ENCODE data around the gene PUM1. TPM values are rescaled to one million over a fixed set of nuclear protein-coding genes. Genes with fewer than 3 reads are reported as not detected.
"Not testable (repeated sequence)": the region's sequence is repeated elsewhere in the genome, so short reads cannot be mapped to it uniquely, and the experiment has no call there.

PUM1 gene
- total RNA-seq, 4 donors from 2014 or later, result 61.6 to 109 (median 76.9) TPM

DNA sequence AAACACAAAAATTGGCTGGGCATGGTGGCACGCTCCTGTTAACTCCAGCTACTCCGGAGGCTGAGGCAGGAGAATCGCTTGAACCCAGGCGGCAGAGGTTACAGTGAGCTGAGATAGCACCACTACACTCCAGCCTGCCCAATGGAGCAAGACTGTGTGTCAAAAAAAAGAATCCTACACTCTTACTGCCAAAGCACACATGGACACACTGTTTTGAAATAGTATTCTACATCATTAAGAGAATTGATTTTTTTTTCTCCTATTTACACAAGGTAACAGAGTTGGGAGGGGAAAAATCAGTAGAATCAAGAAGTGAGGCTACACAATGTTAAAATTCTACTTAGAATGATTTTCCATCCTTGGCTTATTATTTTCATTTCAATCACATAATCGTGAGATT lies 114.8 kb downstream of the PUM1 start:
- Histone ChIP-seq H3K36me3 (peaks cover 0 to 82% (median 0%) of the 10 kb centered on the region in 3 donors), H3K27me3 (no peaks in the 10 kb centered on the region), H3K9me3 (no peaks in the 10 kb centered on the region), H3K4me1 (no peaks in the 10 kb centered on the region), H3K27ac (no peak overlapping the region), H3K4me3 (no peak overlapping the region)
- no peak for TF ChIP-seq POLR2A (IDR thresholded peaks at IDR 0.05)
- TF ChIP-seq, protein P1, sequence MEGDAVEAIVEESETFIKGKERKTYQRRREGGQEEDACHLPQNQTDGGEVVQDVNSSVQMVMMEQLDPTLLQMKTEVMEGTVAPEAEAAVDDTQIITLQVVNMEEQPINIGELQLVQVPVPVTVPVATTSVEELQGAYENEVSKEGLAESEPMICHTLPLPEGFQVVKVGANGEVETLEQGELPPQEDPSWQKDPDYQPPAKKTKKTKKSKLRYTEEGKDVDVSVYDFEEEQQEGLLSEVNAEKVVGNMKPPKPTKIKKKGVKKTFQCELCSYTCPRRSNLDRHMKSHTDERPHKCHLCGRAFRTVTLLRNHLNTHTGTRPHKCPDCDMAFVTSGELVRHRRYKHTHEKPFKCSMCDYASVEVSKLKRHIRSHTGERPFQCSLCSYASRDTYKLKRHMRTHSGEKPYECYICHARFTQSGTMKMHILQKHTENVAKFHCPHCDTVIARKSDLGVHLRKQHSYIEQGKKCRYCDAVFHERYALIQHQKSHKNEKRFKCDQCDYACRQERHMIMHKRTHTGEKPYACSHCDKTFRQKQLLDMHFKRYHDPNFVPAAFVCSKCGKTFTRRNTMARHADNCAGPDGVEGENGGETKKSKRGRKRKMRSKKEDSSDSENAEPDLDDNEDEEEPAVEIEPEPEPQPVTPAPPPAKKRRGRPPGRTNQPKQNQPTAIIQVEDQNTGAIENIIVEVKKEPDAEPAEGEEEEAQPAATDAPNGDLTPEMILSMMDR (IDR thresholded peaks at IDR 0.05), result no peak
- no peak for DNase-seq

DNA sequence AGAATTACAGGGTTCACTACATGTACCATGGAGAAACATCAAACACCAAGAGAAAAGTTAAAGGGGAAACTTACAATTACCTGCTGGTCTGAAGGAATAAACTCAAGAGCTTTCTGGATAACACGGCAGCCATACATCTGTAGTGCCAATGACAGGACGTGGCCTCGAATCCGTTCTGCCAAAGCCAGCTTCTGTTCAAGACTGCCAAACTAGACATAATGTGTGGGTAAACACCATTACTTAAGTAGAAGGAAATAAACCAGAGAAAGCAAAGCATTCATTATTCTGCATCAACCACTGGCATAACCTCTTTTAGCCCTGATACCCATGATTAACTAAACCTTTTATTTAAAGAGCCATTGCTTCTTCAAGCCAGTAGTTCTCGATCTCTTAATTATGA lies 115.5 kb downstream of the PUM1 start:
- TF ChIP-seq POLR2A (IDR thresholded peaks at IDR 0.05), result no peak
- TF ChIP-seq, protein P1 (IDR thresholded peaks at IDR 0.05), result no peak
- DNase-seq, result no peak
- Histone ChIP-seq H3K36me3 (peaks cover 0 to 81% (median 0%) of the 10 kb centered on the region in 3 donors), H3K27ac (no peak overlapping the region), H3K4me3 (no peak overlapping the region), H3K4me1 (no peaks in the 10 kb centered on the region), H3K27me3 (no peaks in the 10 kb centered on the region), H3K9me3 (no peaks in the 10 kb centered on the region)

DNA sequence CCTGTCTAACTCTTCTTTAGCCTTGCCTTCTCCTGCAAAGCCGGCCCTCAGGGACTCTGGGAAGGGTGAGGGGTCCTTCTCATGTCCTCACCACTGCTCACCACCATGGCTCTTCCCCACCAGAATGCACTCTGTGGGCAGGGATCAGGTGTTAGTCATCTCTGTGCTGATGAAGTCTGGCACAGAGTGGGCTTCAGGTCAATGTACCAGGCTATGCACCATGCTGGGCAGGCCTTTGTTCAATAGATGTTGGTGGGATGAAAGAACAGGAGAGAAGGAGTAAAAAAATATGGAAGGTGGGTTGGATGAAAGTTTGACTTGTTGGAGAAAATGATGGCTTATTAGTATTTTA lies 116.1 kb downstream of the PUM1 start:
- not testable (repeated sequence) for H3K27me3 ChIP-seq, H3K4me3 ChIP-seq, H3K9me3 ChIP-seq, H3K4me1 ChIP-seq, DNase-seq, H3K27ac ChIP-seq
- H3K36me3 ChIP-seq, result peaks cover 0 to 81% (median 0%) of the 10 kb centered on the region in 3 donors

DNA sequence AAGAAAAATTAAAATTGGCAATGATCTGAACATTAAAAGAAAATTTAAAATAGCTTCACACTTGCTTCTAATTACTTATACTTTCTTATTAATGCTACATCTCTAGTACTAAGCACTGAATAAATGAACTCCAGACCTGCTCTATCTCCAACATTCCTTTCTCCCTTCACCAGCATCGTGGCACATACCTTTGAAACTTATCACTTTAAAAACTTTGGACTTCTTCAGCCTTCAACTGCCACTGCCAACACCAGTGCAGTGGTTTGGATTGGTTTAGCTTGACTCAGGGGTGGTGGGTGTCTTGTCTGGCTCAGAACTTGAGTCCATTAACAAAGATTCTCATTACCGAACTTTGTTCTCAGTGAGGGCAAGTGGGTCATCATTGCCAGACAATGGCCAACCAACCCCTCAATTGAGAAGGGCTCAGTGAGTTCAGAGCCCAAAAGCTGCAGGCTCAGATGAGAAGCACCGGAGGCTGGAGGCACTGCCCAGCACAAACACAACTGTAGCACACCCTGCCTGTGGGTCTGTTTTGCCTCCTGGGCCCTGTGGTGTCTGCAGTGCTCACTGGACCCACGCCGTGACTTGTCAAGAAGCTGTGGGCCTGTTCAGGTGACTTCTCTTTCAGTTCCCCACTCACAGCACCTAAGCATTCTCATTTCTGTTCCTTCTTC lies 116.6 kb downstream of the PUM1 start:
- not testable (repeated sequence) for H3K4me3 ChIP-seq, H3K9me3 ChIP-seq, H3K27me3 ChIP-seq, H3K4me1 ChIP-seq, H3K27ac ChIP-seq, DNase-seq
- H3K36me3 ChIP-seq, result peaks cover 0 to 81% (median 0%) of the 10 kb centered on the region in 3 donors

DNA sequence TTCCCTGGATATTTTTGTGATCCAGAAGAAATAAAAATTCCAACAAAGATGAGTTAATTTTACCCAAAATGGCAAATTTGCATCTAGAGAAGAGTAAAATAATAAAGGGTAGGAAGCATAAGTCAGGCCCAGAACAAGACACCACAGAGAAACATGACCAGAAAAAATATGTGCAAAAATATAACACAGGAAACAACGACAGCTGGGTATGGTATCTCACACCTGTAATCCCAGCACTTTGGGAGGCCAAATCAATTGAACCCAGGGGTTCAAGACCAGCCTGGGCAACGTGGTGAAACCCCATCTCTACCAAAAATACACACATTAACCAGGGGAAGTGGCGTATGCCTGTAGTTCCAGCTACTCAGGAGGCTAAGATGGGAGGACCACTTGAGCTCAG lies 117.2 kb downstream of the PUM1 start:
- Histone ChIP-seq H3K9me3 (no peaks in the 10 kb centered on the region), H3K27ac (no peak overlapping the region), H3K4me1 (no peaks in the 10 kb centered on the region), H3K27me3 (no peaks in the 10 kb centered on the region), H3K36me3 (peaks cover 0 to 81% (median 0%) of the 10 kb centered on the region in 3 donors), H3K4me3 (no peak overlapping the region)
- no peak for DNase-seq
- TF ChIP-seq, protein P1 (IDR thresholded peaks at IDR 0.05), result no peak
- no peak for TF ChIP-seq POLR2A (IDR thresholded peaks at IDR 0.05)

DNA sequence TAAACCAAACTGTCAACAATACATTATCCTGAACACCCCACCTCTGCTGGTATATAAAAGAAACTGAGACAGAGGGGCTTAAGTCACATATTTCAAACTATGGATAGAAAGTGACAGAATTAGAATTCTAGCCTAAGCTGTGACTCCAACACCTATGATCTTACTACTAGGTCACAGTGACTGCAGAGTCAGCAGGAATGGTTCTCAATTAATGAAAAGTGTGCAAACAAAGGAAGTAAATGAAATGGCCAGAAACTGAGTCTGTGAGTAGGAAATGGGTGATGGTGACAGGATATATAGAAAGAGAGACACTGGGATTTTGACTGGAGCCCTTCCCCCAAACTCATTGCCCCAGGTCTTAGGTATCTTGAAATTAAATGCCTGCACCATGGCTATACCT lies 118.3 kb downstream of the PUM1 start:
- H3K36me3 ChIP-seq, result peaks cover 0 to 84% (median 0%) of the 10 kb centered on the region in 3 donors
- no peak for DNase-seq
- H3K4me3 ChIP-seq, result no peak overlapping the region
- no peaks in the 10 kb centered on the region for H3K9me3 ChIP-seq
- peaks cover 0 to 7% (median 0%) of the 10 kb centered on the region in 4 donors for H3K4me1 ChIP-seq
- no peaks in the 10 kb centered on the region for H3K27me3 ChIP-seq
- TF ChIP-seq, protein P1 (IDR thresholded peaks at IDR 0.05), result no peak
- no peak for TF ChIP-seq POLR2A (IDR thresholded peaks at IDR 0.05)
- no peak overlapping the region for H3K27ac ChIP-seq
